GM06990 (cell line): ENCODE data around the gene KPNA6.
"Not testable (repeated sequence)": the region's sequence is repeated elsewhere in the genome, so short reads cannot be mapped to it uniquely, and the experiment has no call there.

Experiments used
- DNase-seq: peaks from one replicate; pipeline ENCODE4 v3.0.0-alpha.2; 2011; ENCODE audit not compliant: insufficient read length; ENCODE audit errors: extremely low read depth
- H3K27me3 ChIP-seq: replicated peaks from 2 replicates; pipeline ENCODE4 v1.6.0; 2011; ENCODE audit warnings: low read length; ENCODE audit not compliant: control insufficient read depth, insufficient read depth
- H3K36me3 ChIP-seq: 2 replicates; pipeline ENCODE4 v1.5.1; 2011; ENCODE audit warnings: low read length; ENCODE audit not compliant: control insufficient read depth, insufficient read depth
- H3K4me3 ChIP-seq: replicated peaks from 2 replicates; pipeline ENCODE4 v1.5.1; 2011; ENCODE audit warnings: low read depth, mild to moderate bottlenecking, control low read depth, low read length
- TF ChIP-seq, protein P1 (sequence below): IDR thresholded peaks from 2 replicates; pipeline ENCODE4 v1.5.1; 2011; ENCODE audit warnings: low read length, control low read depth, mild to moderate bottlenecking, inconsistent platforms; ENCODE audit not compliant: insufficient read depth, poor library complexity, severe bottlenecking

KPNA6 gene

DNA sequence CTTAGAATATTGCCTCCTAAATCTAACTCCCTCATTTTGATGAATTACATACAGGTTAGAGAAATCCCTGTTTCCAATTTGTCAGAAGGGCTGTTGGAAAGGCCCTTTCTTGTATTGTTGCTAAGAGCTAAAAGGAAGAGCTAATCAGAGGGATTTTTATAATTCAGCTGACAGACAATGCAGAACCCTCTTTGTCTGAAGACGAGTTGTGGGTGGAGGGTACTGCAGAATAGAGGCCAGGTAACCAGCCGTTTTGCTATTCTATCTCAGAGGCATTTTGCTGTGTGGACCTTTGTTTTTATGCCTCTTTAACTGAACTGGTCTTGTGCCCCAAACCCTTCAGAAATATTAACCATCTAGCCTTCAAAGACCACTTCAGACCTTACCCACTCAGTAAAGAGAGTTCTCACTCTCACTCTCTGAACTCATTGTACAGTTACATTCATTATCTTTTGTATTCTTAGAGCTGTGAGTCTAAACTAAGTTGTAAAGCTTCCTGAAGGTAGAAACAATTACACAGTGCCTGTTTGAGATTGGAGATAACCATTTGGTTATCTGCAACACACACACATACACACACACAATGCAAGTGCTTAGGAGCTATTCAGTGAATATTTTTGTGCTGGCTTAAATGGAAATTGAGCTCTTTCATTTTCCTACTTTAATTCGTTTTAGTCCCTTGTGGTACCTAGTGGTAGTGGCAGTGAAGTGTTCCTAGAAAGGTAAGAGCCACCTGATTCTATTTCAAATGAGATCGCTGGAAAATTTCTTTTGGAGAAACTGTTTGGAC lies 19.7 kb downstream of the KPNA6 start:
- no peaks in the 10 kb centered on the region for H3K27me3 ChIP-seq
- TF ChIP-seq, protein P1, sequence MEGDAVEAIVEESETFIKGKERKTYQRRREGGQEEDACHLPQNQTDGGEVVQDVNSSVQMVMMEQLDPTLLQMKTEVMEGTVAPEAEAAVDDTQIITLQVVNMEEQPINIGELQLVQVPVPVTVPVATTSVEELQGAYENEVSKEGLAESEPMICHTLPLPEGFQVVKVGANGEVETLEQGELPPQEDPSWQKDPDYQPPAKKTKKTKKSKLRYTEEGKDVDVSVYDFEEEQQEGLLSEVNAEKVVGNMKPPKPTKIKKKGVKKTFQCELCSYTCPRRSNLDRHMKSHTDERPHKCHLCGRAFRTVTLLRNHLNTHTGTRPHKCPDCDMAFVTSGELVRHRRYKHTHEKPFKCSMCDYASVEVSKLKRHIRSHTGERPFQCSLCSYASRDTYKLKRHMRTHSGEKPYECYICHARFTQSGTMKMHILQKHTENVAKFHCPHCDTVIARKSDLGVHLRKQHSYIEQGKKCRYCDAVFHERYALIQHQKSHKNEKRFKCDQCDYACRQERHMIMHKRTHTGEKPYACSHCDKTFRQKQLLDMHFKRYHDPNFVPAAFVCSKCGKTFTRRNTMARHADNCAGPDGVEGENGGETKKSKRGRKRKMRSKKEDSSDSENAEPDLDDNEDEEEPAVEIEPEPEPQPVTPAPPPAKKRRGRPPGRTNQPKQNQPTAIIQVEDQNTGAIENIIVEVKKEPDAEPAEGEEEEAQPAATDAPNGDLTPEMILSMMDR = no peak
- H3K36me3 ChIP-seq = peaks cover 2% of the 10 kb centered on the region
- no peak overlapping the region for H3K4me3 ChIP-seq
- DNase-seq = no peak

GRCh38 chr1:32128479-32128878 lies 20.6 kb downstream of the KPNA6 start:
- TF ChIP-seq, protein P1 = no peak
- no peaks in the 10 kb centered on the region for H3K27me3 ChIP-seq
- peaks cover 2% of the 10 kb centered on the region for H3K36me3 ChIP-seq
- DNase-seq = no peak
- H3K4me3 ChIP-seq = no peak overlapping the region

- TF ChIP-seq, protein P1 = no peak
- no peak overlapping the region for H3K4me3 ChIP-seq
- H3K36me3 ChIP-seq = peaks cover 2% of the 10 kb centered on the region
- no peak for DNase-seq
- no peaks in the 10 kb centered on the region for H3K27me3 ChIP-seq
Observed at GRCh38 chr1:32128964-32129363, 21.1 kb downstream of the KPNA6 start.

- not testable (repeated sequence) for DNase-seq, H3K4me3 ChIP-seq, H3K27me3 ChIP-seq, H3K36me3 ChIP-seq
Observed at GRCh38 chr1:32133950-32134280, 26.1 kb downstream of the KPNA6 start.

- TF ChIP-seq, protein P1 = no peak
- H3K4me3 ChIP-seq = no peak overlapping the region
- no peaks in the 10 kb centered on the region for H3K36me3 ChIP-seq
- no peak for DNase-seq
- no peaks in the 10 kb centered on the region for H3K27me3 ChIP-seq
Observed at GRCh38 chr1:32137111-32137510, 29.3 kb downstream of the KPNA6 start.

GRCh38 chr1:32138965-32139364 lies 31.1 kb downstream of the KPNA6 start:
- Histone ChIP-seq H3K4me3 (no peak overlapping the region), H3K27me3 (no peaks in the 10 kb centered on the region), H3K36me3 (no peaks in the 10 kb centered on the region)
- DNase-seq = no peak
- TF ChIP-seq, protein P1 = no peak
